ENCODE data around the gene OR10V1. TPM values are rescaled to one million over a fixed set of nuclear protein-coding genes. Genes with fewer than 3 reads are reported as not detected.
A peak's percentile ranks its signal among the peaks of the same experiment; 100 is the strongest.

OR10V1 gene
- total RNA-seq, result not detected

GRCh38 chr11:59713745-59714144 is at the start of gene OR10V1:
OR10V1 (minus strand) TSS chr11:59713845; CDS start chr11:59713845, 0 bp downstream.
- no peak for TF ChIP-seq POLR2AphosphoS5 (IDR thresholded peaks at IDR 0.05)
- no peak for TF ChIP-seq POLR2A (IDR thresholded peaks at IDR 0.05)
- TF ChIP-seq, protein P1, sequence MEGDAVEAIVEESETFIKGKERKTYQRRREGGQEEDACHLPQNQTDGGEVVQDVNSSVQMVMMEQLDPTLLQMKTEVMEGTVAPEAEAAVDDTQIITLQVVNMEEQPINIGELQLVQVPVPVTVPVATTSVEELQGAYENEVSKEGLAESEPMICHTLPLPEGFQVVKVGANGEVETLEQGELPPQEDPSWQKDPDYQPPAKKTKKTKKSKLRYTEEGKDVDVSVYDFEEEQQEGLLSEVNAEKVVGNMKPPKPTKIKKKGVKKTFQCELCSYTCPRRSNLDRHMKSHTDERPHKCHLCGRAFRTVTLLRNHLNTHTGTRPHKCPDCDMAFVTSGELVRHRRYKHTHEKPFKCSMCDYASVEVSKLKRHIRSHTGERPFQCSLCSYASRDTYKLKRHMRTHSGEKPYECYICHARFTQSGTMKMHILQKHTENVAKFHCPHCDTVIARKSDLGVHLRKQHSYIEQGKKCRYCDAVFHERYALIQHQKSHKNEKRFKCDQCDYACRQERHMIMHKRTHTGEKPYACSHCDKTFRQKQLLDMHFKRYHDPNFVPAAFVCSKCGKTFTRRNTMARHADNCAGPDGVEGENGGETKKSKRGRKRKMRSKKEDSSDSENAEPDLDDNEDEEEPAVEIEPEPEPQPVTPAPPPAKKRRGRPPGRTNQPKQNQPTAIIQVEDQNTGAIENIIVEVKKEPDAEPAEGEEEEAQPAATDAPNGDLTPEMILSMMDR (IDR thresholded peaks at IDR 0.05), result no peak
- TF ChIP-seq EP300 (IDR thresholded peaks at IDR 0.05), result no peak
- Histone ChIP-seq H3K4me1 (no peaks in the 10 kb centered on the region), H3K27ac (no peak within 1 kb of the TSS), H3K36me3 (no peaks in the 10 kb centered on the region), H3K9me3 (no peaks in the 10 kb centered on the region), H3K27me3 (no peaks in the 10 kb centered on the region), H3K4me3 (no peak within 1 kb of the TSS)
- ATAC-seq (ENCODE audit: low FRiP score in 2 of 2) (no peak), DNase-seq (no peak)
- WGBS, 2 donors, result 85 to 94% methylated on average over 2 of the region's 2 CpGs

- Histone ChIP-seq H3K27ac (peak overlapping the region in 2 of 4 donors; percentile 24 to 35), H3K9me3 (no peaks in the 10 kb centered on the region), H3K36me3 (no peaks in the 10 kb centered on the region), H3K4me3 (no peak overlapping the region), H3K27me3 (no peaks in the 10 kb centered on the region), H3K4me1 (peaks cover 44 to 56% (median 47%) of the 10 kb centered on the region in 4 donors)
- ATAC-seq (ENCODE audit: low FRiP score in 2 of 2) (no peak), DNase-seq (no peak)
- WGBS, 2 donors, result 64 to 79% methylated on average over 6 of the region's 6 CpGs
- no peak for TF ChIP-seq POLR2A (IDR thresholded peaks at IDR 0.05)
- TF ChIP-seq POLR2AphosphoS5 (IDR thresholded peaks at IDR 0.05), result no peak
- TF ChIP-seq EP300 (IDR thresholded peaks at IDR 0.05), result no peak
- TF ChIP-seq, protein P1 (IDR thresholded peaks at IDR 0.05), result no peak
These were observed 48.3 kb upstream of the OR10V1 start for GRCh38 chr11:59761993-59762392.

DNA sequence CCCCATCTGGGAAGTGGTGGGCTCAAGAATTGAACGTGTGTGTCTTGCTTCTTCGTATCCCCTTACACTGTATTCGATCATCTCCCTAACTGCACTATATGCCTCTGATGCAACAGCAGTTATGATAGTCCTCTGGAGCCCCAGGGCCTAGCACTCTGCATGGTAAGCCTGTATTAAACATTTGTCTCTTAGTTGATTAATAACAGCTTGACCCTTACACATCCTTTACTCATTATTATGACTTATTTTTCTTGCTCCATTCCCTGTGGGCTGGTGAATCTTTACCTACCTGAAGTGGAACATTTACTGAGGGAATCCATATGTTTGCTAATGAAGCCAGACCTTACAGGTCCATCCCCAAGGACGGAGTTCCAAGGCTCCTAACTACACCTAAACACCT is 47.1 kb upstream of the OR10V1 start:
- WGBS, 2 donors, result 89 to 98% methylated on average over 4 of the region's 4 CpGs
- Histone ChIP-seq H3K9me3 (no peaks in the 10 kb centered on the region), H3K36me3 (no peaks in the 10 kb centered on the region), H3K27me3 (no peaks in the 10 kb centered on the region), H3K4me3 (no peak overlapping the region), H3K27ac (peak overlapping the region in 1 of 4 donors; percentile 14), H3K4me1 (peaks cover 41 to 56% (median 46%) of the 10 kb centered on the region in 4 donors)
- ATAC-seq (ENCODE audit: low FRiP score in 2 of 2) (no peak), DNase-seq (no peak)
- TF ChIP-seq, protein P1 (IDR thresholded peaks at IDR 0.05), result no peak
- no peak for TF ChIP-seq POLR2AphosphoS5 (IDR thresholded peaks at IDR 0.05)
- TF ChIP-seq POLR2A (IDR thresholded peaks at IDR 0.05), result no peak
- no peak for TF ChIP-seq EP300 (IDR thresholded peaks at IDR 0.05)

- TF ChIP-seq POLR2AphosphoS5 (IDR thresholded peaks at IDR 0.05) (no peak), POLR2A (IDR thresholded peaks at IDR 0.05) (no peak), EP300 (IDR thresholded peaks at IDR 0.05) (no peak)
- TF ChIP-seq, protein P1 (IDR thresholded peaks at IDR 0.05), result no peak
- Histone ChIP-seq H3K27ac (peak overlapping the region in 1 of 4 donors; percentile 3), H3K4me1 (peaks cover 33 to 50% (median 37%) of the 10 kb centered on the region in 4 donors)
These were observed 46.3 kb upstream of the OR10V1 start for GRCh38 chr11:59759900-59760299.

GRCh38 chr11:59758401-59759037 is 44.9 kb upstream of the OR10V1 start:
- no peak overlapping the region for H3K4me3 ChIP-seq
- no peak for DNase-seq
- TF ChIP-seq EP300 (IDR thresholded peaks at IDR 0.05) (no peak), POLR2A (IDR thresholded peaks at IDR 0.05) (no peak), POLR2AphosphoS5 (IDR thresholded peaks at IDR 0.05) (no peak)
- TF ChIP-seq, protein P1 (IDR thresholded peaks at IDR 0.05), result no peak
- H3K27ac ChIP-seq, result peak overlapping the region in 1 of 4 donors; percentile 8
- H3K27me3 ChIP-seq, result no peaks in the 10 kb centered on the region
- H3K4me1 ChIP-seq, result peaks cover 30 to 44% (median 33%) of the 10 kb centered on the region in 4 donors
- H3K36me3 ChIP-seq, result no peaks in the 10 kb centered on the region
- H3K9me3 ChIP-seq, result no peaks in the 10 kb centered on the region
- WGBS, 2 donors, result 82% methylated on average over 4 of the region's 4 CpGs
- no peak for ATAC-seq (ENCODE audit: low FRiP score in 2 of 2)

More at GRCh38 chr11:59759900-59760299, 46.3 kb upstream of the OR10V1 start:
- Histone ChIP-seq H3K4me3 (no peak overlapping the region), H3K9me3 (no peaks in the 10 kb centered on the region), H3K36me3 (no peaks in the 10 kb centered on the region), H3K27me3 (no peaks in the 10 kb centered on the region)
- no peak for ATAC-seq (ENCODE audit: low FRiP score in 2 of 2)
- 71 to 73% methylated on average over 4 of the region's 4 CpGs for WGBS, 2 donors
- DNase-seq, result no peak
